ENCODE data around the gene ZNF134.

The ZNF134 gene

GRCh38 chr19:57613941-57614743 lies at the start of gene ZNF134:
ZNF134 (plus strand) TSS chr19:57614242; CDS start chr19:57619469, 5,227 bp downstream.
- DNase-seq = peak; percentile 92

- DNase-seq = no peak
Observed at GRCh38 chr19:57566396-57567265, 47.4 kb upstream of the ZNF134 start.

- no peak for DNase-seq
Observed at GRCh38 chr19:57570707-57571106, 43.3 kb upstream of the ZNF134 start.

- DNase-seq = no peak
Observed at GRCh38 chr19:57572415-57572947, 41.6 kb upstream of the ZNF134 start.

GRCh38 chr19:57576661-57577060 lies 37.4 kb upstream of the ZNF134 start:
- DNase-seq = no peak

- peak; percentile 99 for DNase-seq
Observed at GRCh38 chr19:57578487-57579205, 35.4 kb upstream of the ZNF134 start, which contains the start of gene ZNF416. ZNF416 (minus strand) TSS chr19:57578911; CDS start chr19:57578704, 207 bp downstream.

- no peak for DNase-seq
Observed at GRCh38 chr19:57583104-57583520, 30.9 kb upstream of the ZNF134 start.

- peak; percentile 94 for DNase-seq
Observed at GRCh38 chr19:57583521-57584416, 30.3 kb upstream of the ZNF134 start, which contains the start of gene ZIK1. ZIK1 (plus strand) TSS chr19:57584145; CDS start chr19:57584357, 212 bp downstream.

- no peak for DNase-seq
Observed at GRCh38 chr19:57587529-57587928, 26.5 kb upstream of the ZNF134 start.

GRCh38 chr19:57599377-57599760 lies 14.7 kb upstream of the ZNF134 start:
- DNase-seq = no peak

GRCh38 chr19:57599761-57600383 lies 14.2 kb upstream of the ZNF134 start, which contains the start of gene ZNF530:
ZNF530 (plus strand) TSS chr19:57599885; CDS start chr19:57604346, 4,461 bp downstream.
- peak; percentile 89 for DNase-seq

GRCh38 chr19:57606931-57607330 lies 7.1 kb upstream of the ZNF134 start:
- DNase-seq = no peak

GRCh38 chr19:57611113-57611512 lies 2.9 kb upstream of the ZNF134 start:
- no peak for DNase-seq

GRCh38 chr19:57615346-57615745 lies 1.3 kb downstream of the ZNF134 start:
- DNase-seq = no peak

GRCh38 chr19:57620673-57621348 lies 6.8 kb downstream of the ZNF134 start:
- DNase-seq = no peak

- DNase-seq = no peak
Observed at GRCh38 chr19:57623091-57623490, 9.0 kb downstream of the ZNF134 start.

GRCh38 chr19:57632987-57633831 lies 19.2 kb downstream of the ZNF134 start, which contains the start of gene ZNF211:
ZNF211 (plus strand) TSS chr19:57633168; CDS start chr19:57633347, 179 bp downstream.
- DNase-seq = peak; percentile 92

- no peak for DNase-seq
Observed at GRCh38 chr19:57633832-57634131, 19.7 kb downstream of the ZNF134 start.

GRCh38 chr19:57637379-57637778 lies 23.3 kb downstream of the ZNF134 start:
- no peak for DNase-seq
